K562 (cell line): ENCODE results near the gene GRIN1. TPM values are rescaled to one million over a fixed set of nuclear protein-coding genes. Genes with fewer than 3 reads are reported as not detected.

Experiments used
- NEUROD1 ChIP-seq: fragments of 150-350 bp; IDR thresholded peaks from 2 replicates; pipeline ENCODE4 v1.6.1; 2014; ENCODE audit warnings: borderline replicate concordance, low read length, low read depth; ENCODE audit not compliant: partially characterized antibody
- POLR2A ChIP-seq: fragments of 450-650 bp; conservative IDR thresholded peaks from 2 replicates; pipeline ENCODE4 v1.6.1; 2016
- TAF15 ChIP-seq: fragments of 200-400 bp; formaldehyde crosslinking; IDR thresholded peaks from 2 replicates; pipeline ENCODE4 v1.6.1; 2017; ENCODE audit warnings: mild to moderate bottlenecking, low read depth, low read length, moderate library complexity
- polyA plus RNA-seq, 8 experiments: library from polyadenylated mRNA; depleted of rRNA in 4 of 8; stranded (reverse) in 5 of 8; unstranded in 3 of 8; fragments of >200 nt; fragmentation: Nextera tagmentation in 2 of 8; fragmentation: Illumina TruSeq in 1 of 8; extraction: Ambion mirVana in 2 of 8; extraction: Trizol in 1 of 8; gene quantifications; 2 replicates each; pipeline versions ENCODE4 v1.2.1 to v1.2.3, GENCODE V29; 2011 to 2014; ENCODE audit warnings: inconsistent platforms in 1 of 8, missing spikeins in 1 of 8
- total RNA-seq, 7 experiments: library from RNA; depleted of rRNA in 6 of 7; stranded (reverse); fragments of >200 nt in 6 of 7; fragmentation: Illumina TruSeq in 2 of 7; extraction: Trizol in 2 of 7; gene quantifications; 2 replicates each; pipeline versions ENCODE4 v1.2.1 to v1.2.3, GENCODE V29; 2011 to 2021; ENCODE audit warnings: low replicate concordance in 1 of 7
- TF ChIP-seq, protein P1 (sequence below), 2 experiments: fragments of 450-650 bp; formaldehyde crosslinking in 1 of 2; IDR thresholded peaks; 2 replicates each; pipeline versions ENCODE4 v1.4.0 to v1.6.1; 2014 to 2020; ENCODE audit warnings: mild to moderate bottlenecking in 2 of 2, borderline replicate concordance in 1 of 2, low read depth in 1 of 2

Gene GRIN1
- total and polyA plus RNA-seq, 9 of the 15 experiments (the other 6 are each of a cell fraction or from before 2014, with no cell fraction given): 0.03 to 0.35 (median 0.16) TPM; not detected in 6

GRCh38 chr9:137109250-137110146 lies 29.5 kb upstream of the GRIN1 start (continued):
- TF ChIP-seq, protein P1, sequence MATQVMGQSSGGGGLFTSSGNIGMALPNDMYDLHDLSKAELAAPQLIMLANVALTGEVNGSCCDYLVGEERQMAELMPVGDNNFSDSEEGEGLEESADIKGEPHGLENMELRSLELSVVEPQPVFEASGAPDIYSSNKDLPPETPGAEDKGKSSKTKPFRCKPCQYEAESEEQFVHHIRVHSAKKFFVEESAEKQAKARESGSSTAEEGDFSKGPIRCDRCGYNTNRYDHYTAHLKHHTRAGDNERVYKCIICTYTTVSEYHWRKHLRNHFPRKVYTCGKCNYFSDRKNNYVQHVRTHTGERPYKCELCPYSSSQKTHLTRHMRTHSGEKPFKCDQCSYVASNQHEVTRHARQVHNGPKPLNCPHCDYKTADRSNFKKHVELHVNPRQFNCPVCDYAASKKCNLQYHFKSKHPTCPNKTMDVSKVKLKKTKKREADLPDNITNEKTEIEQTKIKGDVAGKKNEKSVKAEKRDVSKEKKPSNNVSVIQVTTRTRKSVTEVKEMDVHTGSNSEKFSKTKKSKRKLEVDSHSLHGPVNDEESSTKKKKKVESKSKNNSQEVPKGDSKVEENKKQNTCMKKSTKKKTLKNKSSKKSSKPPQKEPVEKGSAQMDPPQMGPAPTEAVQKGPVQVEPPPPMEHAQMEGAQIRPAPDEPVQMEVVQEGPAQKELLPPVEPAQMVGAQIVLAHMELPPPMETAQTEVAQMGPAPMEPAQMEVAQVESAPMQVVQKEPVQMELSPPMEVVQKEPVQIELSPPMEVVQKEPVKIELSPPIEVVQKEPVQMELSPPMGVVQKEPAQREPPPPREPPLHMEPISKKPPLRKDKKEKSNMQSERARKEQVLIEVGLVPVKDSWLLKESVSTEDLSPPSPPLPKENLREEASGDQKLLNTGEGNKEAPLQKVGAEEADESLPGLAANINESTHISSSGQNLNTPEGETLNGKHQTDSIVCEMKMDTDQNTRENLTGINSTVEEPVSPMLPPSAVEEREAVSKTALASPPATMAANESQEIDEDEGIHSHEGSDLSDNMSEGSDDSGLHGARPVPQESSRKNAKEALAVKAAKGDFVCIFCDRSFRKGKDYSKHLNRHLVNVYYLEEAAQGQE (IDR thresholded peaks at IDR 0.05; ENCODE audit: borderline replicate concordance): peak; percentile 23; the same call in 1 of the 2 replicates
- TF ChIP-seq, protein P1 (CRISPR knock-in tag; IDR thresholded peaks at IDR 0.05; ENCODE audit: low read depth): no peak
- no peak for TF ChIP-seq NEUROD1
- TF ChIP-seq TAF15: 0 out of 2 replicates have a peak, but pooled peaks have one; percentile 34
- peak; percentile 34 for TF ChIP-seq POLR2A
